Measurements from ENCODE around the gene MARCHF3.
A peak's percentile ranks its signal among the peaks of the same experiment; 100 is the strongest.
"Not testable (repeated sequence)": the region's sequence is repeated elsewhere in the genome, so short reads cannot be mapped to it uniquely, and the experiment has no call there.

Gene MARCHF3

GRCh38 chr5:126911986-126912385 lies 118.4 kb downstream of the MARCHF3 start:
- no peak for DNase-seq

DNA sequence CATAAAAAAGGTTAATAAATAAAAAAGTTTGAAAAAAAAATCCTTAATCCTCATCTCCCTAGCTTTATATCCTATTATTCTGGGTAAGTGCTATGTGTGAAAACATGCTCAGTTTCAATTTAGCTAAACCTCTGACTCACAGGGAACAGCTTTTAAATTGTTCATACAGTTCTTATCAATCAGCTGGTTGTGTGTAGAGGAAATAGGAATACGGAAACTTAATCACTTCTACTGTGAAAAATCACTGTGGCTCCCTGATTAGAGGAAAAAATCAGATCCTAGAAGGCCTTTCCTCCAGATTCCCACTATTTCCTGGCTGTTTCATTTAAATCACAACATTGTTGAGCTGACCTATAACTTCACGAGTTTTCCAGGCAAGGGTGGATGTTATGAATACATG lies 120.5 kb downstream of the MARCHF3 start:
- no peak for DNase-seq

- DNase-seq, result not testable (repeated sequence)
These were observed 126.0 kb downstream of the MARCHF3 start for GRCh38 chr5:126904407-126904806.

- no peak for DNase-seq
These were observed 129.6 kb downstream of the MARCHF3 start for GRCh38 chr5:126900796-126901195.

DNA sequence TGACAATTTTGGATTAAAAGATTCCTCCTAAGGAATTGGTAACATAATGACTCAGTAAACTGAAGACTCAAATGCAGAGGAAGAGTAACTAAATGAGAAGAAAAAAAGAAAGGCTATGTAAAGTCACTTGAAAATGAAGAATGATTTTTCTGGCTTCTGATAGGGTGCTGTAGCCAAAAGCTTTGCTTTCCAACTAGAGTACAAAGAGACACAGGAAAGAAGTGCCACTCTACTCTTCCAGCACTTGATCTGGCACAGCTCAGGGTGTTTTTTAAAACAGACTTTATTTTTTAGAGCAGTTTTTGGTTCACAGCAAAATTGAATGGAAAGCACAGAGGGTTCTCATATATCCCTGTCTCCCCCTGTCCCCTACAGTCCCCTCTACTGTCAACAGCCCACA lies 130.9 kb downstream of the MARCHF3 start:
- DNase-seq, result no peak

DNA sequence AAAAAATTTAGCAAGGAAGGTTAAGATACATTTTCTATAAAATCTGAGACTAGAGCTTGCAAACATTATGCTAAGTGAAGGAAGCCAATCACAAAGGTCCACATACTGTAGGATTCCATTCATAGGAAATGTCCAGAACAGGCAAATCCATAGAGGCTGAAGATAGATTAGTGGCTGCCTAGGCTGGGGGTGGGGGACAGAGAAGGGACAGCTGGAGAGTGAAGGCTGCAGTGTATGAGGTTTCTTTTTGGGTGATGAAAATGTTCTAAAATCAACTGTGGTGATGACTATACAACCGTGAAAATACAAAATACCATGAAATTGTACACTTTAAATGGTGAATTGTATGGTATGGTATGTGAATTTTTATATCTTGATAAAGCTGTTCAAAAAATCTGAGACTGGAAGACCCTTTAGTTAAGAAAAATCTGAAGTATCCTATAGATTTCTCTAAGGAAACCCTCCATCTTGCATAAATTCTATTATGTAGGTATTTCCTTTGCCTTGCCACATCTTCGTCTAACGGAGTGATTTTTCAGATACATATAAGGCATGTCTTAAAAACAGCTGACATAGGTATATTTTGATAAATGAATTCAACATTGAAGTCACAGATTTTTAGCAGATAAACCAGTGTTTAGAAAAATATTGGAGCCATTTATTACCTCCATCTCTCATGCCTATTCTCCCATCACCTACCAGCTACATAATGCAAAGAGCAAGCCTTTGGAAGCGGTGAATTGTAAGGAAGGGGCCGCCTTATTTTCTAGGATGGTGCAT lies 132.3 kb downstream of the MARCHF3 start:
- no peak for DNase-seq

DNA sequence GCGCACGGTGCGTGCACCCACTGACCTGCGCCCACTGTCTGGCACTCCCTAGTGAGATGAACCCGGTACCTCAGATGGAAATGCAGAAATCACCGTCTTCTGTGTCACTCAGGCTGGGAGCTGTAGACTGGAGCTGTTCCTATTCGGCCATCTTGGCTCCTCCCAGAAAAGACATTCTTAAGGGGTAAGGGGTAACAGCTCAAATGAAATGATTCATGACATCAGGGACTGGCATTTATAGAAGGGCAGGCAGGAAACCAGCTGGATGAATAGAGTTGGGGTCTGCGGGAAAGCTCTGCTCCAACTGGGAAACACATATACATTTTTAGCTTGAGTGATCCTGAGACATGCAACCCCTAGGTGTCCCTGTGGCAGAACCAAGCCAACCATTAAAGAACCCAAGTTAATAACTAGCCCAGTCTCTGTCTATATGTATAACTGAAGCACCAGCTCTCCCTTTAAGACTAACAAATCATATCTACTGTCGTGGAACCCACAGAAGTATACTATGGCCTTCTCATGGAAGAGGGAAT lies 134.1 kb downstream of the MARCHF3 start:
- DNase-seq, result no peak

GRCh38 chr5:126895712-126896111 lies 134.6 kb downstream of the MARCHF3 start:
- not testable (repeated sequence) for DNase-seq

- not testable (repeated sequence) for DNase-seq
These were observed 139.9 kb downstream of the MARCHF3 start for GRCh38 chr5:126890414-126890813.

- DNase-seq, result no peak
These were observed 142.2 kb downstream of the MARCHF3 start for GRCh38 chr5:126888175-126888574.

GRCh38 chr5:126884269-126884819 lies 146.0 kb downstream of the MARCHF3 start:
- no peak for DNase-seq

DNA sequence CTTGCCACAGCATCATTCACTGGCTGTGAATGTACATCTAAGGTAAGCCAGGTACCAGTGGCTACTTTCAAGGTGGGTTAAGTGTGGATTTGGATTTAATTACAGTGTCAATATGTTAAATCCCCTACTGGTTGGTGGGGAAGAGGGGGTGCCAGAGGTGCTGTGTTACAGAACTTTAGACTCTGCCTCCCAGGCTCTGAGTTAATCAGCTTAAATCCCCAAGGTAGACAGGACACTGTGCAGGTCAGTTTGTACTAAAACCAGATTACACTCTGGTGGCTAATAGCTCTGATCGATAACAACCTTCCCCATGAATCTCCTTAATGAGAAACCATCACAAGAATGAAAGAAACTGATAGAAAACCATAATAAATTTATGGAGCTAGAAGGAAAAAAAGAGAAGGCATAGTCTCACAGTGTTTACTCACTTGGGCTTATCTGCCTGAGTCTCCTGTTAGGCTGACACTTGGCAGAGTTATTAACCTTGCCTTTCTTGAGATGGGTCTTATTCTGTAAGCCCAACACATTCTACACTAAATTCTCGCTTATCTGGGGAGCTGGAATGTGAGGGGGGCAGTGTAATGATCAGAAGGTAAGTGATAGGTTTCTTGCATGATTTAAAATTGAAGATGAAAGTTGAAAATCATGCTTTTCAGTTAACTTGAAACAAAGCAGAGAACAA lies 146.7 kb downstream of the MARCHF3 start:
- DNase-seq, result no peak

- no peak for DNase-seq
These were observed 148.3 kb downstream of the MARCHF3 start for GRCh38 chr5:126881821-126882600.

DNA sequence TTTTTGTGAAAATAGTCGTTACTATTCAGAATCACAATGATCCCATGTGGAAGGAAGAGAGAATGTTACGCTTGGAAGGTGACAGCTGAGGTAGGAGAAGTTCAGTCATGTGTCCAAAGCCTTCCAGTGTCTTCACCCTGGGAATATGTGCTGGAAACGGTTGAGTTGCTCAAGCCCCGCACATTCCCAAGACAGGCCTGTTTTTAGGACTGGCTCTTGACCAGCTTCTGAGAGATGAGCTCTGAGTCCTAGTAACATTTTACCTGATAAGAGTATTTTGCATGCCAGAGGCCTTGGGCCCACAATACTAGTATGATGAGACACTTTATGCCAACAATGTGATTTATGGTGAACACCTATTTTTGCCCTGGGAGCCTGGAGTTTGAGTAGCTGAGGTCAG lies 151.7 kb downstream of the MARCHF3 start:
- DNase-seq, result no peak

GRCh38 chr5:126878085-126878484 lies 152.3 kb downstream of the MARCHF3 start:
- DNase-seq, result no peak

GRCh38 chr5:126877602-126878001 lies 152.8 kb downstream of the MARCHF3 start:
- no peak for DNase-seq

GRCh38 chr5:126875303-126875785 lies 155.0 kb downstream of the MARCHF3 start:
- no peak for DNase-seq

DNA sequence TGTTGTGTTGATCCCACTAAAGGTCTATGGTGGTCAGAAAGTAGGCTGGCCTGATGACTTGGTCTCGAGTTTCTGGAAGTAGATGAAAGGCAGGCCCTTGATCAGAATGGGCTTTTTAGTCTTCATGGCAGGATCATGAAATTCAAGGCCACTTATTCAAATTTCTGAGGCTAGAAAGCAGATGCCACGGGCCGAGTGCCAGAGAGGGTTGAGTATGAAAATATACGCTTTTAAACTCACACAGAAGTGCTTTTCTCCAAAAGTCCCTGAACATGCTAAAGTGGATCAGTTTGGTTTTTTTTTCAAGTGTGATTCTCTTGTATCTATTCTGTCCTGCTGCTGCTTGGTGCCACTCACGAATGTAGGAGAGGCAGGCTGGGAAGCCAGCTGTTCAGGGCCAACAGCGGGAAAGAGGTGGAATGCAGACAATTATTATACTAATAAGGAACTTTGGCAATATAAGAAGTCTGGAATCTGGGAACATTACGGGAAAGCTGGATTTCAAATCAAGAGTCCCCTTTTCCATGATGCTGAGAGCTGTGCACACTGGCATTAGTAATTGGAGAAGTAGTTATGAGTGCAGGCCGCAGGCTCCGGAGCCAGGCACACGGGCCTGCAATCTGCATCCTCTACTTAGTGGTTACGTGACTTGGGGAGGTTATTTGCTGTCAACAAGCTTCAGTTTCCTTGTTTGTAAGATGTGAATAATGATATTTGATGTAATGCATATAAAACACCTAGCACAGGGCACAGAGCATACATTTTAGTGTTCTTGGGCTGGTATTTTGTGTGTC lies 157.6 kb downstream of the MARCHF3 start:
- DNase-seq, result no peak

DNA sequence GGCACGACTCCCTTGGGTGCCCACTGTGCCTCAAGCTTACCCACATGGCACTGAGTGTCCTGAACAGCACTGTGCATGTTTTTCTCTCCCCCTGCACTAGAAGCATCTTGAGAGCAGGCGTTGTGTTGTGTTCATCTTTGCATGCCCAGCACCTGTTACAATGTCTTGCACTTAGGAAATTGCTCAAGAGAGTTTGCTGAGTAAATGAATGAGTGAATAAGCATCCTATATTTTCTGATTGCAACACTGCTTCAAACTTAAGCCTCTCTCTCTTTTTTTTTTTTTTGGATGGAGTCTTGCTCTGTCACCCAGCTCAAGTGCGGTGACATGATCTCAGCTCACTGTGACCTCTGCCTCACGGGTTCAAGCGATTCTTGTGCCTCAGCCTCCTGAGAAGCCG lies 158.9 kb downstream of the MARCHF3 start:
- DNase-seq, result no peak

GRCh38 chr5:126869005-126869451 lies 161.3 kb downstream of the MARCHF3 start:
- DNase-seq, result peak; percentile 23

DNA sequence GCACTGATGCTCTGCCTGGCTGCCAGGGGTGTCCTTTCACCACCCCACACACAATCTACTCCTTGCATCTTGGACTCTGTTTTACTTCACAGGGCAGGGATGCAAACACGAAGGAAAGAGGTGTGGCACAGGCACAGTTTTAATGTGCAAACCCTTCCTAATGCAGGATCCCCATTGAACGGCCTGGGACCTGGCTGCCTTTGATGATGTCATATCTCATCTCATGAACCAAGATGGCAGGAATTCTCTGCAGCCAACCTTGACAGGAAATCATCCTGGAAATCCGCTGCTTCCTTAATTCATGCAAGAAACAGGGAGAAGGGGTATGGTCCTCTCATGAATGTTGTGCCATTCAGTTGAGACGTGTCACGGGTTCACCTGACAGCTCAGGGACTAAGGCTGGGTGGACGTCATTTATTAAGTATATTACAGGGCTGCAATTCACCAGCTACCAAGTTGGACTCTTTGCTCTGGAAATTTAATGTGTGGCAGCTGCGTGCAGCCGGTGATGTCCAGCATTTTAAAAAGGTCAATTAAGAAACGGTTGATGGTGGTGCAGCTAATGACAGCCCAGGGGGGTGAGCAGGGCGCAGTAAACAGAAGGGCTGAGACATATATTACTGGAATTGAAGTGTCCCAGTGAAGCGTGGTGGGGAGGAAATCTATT lies 161.9 kb downstream of the MARCHF3 start:
- no peak for DNase-seq
